HG02840 (cell line): ENCODE data around the gene MTNR1B.

Experiments
- ATAC-seq: cut with Tn5 transposase; IDR thresholded peaks from one replicate; pipeline ENCODE4 v1.9.1; 2021; ENCODE audit warnings: mild to moderate bottlenecking, moderate library complexity, moderate number of reproducible peaks; ENCODE audit not compliant: unreplicated experiment, low FRiP score

The MTNR1B gene

GRCh38 chr11:92976681-92977080, 7.2 kb downstream of the MTNR1B start:
- no peak for ATAC-seq

GRCh38 chr11:92977401-92977800, 8.0 kb downstream of the MTNR1B start:
- no peak for ATAC-seq

- no peak for ATAC-seq
Measured at GRCh38 chr11:92978271-92979111, 9.0 kb downstream of the MTNR1B start.

- no peak for ATAC-seq
Measured at GRCh38 chr11:92979176-92979575, 9.7 kb downstream of the MTNR1B start.

GRCh38 chr11:92980312-92980711, 10.9 kb downstream of the MTNR1B start:
- ATAC-seq, result no peak

DNA sequence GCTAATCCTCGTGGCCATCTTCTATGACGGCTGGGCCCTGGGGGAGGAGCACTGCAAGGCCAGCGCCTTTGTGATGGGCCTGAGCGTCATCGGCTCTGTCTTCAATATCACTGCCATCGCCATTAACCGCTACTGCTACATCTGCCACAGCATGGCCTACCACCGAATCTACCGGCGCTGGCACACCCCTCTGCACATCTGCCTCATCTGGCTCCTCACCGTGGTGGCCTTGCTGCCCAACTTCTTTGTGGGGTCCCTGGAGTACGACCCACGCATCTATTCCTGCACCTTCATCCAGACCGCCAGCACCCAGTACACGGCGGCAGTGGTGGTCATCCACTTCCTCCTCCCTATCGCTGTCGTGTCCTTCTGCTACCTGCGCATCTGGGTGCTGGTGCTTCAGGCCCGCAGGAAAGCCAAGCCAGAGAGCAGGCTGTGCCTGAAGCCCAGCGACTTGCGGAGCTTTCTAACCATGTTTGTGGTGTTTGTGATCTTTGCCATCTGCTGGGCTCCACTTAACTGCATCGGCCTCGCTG, 12.1 kb downstream of the MTNR1B start:
- no peak for ATAC-seq

- no peak for ATAC-seq
Measured at GRCh38 chr11:92986585-92986984, 17.1 kb downstream of the MTNR1B start.

DNA sequence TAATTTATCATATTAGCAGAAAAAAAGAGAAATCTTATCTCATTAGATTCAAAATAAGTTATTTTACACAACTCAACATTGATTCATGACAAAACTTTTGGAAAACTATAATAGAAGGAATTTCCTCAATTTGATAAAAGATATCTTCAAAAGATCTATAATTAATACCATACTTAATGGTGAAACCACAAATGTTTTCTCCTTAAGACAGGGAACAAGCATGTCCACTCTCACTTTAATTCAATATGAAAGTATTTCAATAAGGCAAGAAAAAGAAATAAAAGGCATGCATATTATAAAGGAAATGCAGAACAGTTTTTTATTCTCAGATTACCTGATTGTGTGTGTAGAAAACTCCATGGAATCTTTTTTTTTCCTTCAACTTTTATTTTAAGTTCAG, 23.6 kb downstream of the MTNR1B start:
- ATAC-seq, result no peak

DNA sequence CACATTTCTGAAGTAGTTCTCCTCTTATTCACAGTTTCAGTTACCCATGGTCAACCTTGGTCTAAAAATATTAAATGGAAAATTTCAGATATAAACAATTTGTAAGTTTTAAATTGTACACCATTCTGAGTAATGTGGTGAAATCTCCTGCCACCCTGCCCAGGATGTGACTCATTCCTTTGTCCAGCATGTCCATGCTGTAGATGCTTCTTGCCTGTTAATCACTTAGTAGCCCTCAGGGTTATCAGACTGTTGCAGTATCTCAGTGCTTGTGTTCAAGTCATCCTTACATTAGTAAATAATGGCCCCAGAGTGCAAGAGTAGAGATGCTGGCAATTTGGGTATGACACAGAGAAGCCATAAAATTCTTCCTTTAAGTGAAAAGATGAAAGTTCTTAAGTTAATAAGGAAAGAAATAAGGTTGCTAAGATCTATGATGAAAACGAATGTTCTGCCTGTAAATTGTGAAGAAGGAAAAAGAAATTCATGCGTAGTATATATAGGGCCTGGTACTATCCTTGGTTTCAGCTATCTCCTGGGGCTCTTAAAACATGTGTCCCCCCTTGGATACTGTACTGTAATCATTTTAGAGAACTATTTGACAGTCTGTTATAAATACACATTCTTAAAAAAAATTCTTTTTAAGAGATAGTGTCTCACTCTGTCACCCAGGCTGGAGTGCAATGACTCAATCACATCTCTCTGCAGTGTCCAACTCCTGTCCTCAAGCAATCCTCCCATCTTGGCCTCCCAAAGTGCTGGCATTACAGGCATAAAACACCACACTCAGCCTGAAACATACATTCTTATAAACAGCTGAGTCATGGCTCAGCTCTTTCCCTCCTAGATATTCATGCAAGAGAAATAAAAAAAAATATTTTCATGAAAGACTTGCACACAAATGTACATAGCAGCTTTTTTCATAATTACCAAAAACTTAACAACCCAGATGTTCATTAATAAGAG, 31.3 kb downstream of the MTNR1B start:
- ATAC-seq, result no peak

GRCh38 chr11:93001806-93002205, 32.4 kb downstream of the MTNR1B start:
- ATAC-seq, result no peak

GRCh38 chr11:93002380-93002779, 32.9 kb downstream of the MTNR1B start:
- no peak for ATAC-seq

- ATAC-seq, result no peak
Measured at GRCh38 chr11:93005239-93005638, 35.8 kb downstream of the MTNR1B start.

- ATAC-seq, result no peak
Measured at GRCh38 chr11:93013646-93014045, 44.2 kb downstream of the MTNR1B start.

- ATAC-seq, result no peak
Measured at GRCh38 chr11:93016595-93016994, 47.1 kb downstream of the MTNR1B start.

DNA sequence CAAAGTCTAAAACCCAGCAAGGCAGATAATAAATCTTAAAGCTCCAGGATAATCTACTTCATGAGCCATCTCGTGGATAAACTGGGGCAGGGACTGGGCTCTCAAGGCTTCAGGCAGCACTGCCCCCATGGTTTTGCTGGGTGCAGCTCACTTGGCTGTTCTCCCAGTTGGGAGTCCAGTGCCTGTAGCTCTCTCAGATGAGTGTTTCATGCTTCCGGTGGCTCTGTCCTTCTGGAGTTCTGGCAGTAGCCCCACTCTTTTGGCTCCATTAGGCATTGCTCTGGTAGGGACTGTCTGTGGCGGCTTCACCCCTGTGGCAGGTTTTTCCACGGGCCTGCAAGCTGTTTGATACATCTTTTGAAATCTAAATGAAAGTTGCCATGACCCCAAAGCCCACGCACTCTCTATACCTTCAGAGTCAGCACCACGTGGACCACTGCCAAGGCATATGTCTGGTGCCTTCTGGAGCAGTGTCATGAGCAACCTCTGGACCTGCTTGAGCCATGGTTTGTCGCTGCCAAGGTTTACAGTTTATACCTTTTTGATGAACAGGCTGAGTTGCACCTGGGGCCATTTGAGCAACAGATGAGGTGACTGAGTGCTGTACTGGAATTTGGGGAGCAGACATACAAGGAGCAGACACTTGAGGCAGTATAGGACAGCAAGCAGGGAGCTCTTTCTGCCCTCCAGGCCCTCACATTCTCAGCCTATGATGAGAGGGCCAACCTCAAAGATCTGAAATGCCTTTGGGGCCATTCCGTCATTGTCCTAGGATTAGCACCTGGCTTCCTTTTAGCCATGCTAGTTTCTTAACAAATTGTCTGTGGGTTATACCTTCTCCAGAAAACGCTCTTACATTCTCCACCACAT, 48.6 kb downstream of the MTNR1B start:
- no peak for ATAC-seq

GRCh38 chr11:93020248-93021046, 51.0 kb downstream of the MTNR1B start:
- ATAC-seq, result no peak

GRCh38 chr11:93024369-93024768, 54.9 kb downstream of the MTNR1B start:
- ATAC-seq, result no peak

- ATAC-seq, result no peak
Measured at GRCh38 chr11:93025558-93026255, 56.3 kb downstream of the MTNR1B start.
